Stimulated activated CD4-positive, alpha-beta T cell treated with anti-CD3 and anti-CD28 coated beads, Interleukin-1b, Interleukin-23, amount 100 ng/mL, for 24 hours (primary cell): Measurements from ENCODE around the gene IP6K1.
"Not testable (repeated sequence)": the region's sequence is repeated elsewhere in the genome, so short reads cannot be mapped to it uniquely, and the experiment has no call there.

Source experiments
- DNase-seq, 4 experiments: peaks; one replicate each; pipeline ENCODE4 v3.0.0-alpha.2; 2020; ENCODE audit warnings: low read depth in 4 of 4, low spot score in 1 of 4

Gene IP6K1

DNA sequence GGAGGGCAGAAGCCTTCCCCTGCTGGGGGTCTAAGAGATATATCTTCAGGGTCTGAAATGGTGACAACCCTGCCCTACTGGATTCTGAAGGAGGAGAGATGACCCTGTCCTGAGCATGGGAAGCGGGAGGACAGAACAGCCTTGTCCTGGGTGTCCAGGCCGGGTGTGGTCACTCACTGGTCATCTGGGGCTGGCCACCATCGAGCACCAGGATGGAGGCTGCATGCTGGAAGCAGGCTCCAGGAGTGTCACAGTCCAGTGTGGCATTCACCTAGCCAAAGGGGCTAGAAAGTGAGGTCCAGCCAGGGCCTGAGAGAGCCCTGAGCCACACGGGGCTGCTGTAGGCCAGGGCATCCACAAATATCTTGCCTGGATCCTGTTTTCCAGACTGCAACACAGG, 8.1 kb upstream of the IP6K1 start:
- no peak for DNase-seq

DNA sequence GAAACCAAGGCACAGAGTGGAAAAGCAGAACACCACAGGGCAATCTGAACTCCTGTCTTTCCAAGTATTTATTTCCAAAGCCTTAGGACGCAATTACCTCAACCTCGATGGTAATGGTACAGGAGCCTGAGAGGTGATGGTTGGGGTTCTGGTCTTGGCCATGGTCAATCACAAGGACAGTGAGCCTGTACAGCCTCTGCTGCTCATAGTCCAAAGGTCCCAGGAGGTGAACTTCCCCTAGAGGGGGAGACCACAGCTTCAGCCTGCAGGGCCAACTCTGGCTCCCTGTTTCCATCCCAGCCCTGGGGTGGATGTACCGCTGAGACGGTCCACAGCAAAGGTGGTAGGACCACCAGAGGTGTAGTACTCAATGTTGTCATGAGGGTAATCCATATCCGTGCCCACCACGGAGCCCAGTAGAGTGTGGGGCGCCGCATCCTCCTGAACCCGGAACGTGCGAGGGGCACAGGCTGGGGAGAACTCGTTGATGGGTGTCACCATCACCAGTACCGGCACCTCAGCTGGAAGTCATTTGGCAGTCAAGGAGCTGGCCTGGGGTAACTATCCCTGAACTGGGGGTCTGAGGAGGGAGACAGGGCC, 7.2 kb upstream of the IP6K1 start:
- no peak for DNase-seq

DNA sequence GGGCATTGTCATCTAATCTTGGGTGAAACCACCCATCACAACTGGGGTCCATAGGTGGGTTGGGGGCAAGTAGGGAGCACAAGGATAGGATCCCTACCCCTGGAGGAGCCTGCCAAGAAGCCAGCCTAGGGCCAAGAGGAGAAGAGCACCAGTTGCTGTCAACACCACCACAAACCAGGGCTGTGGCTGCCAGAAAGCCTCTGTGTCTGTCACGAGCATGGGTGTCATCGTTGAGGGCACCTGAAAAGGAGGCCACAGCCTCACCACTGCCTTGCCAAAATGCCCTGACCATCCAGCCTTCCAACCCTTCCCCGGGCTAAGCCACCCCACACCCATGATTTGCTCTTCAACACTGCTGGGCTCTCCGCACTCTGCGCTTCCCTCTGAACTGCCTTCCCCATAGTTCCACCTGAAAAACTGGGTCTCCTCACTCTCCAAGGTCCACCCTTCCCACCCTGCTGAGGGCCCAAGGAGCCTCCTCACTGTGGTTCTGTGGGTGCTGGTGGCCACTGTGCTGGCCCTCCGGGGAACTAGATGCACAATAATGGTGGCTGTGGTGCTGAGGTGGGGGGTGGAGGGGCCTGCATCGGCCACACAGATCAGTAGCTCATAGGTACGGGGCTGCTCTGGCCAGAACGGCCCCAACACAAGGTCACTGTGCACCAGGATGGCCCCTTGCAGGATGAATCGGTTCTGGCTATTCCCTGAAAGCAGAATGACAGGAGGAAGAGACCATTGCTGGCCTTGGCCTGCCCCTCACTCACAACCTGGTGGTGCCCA, 6.2 kb upstream of the IP6K1 start:
- DNase-seq, result no peak

DNA sequence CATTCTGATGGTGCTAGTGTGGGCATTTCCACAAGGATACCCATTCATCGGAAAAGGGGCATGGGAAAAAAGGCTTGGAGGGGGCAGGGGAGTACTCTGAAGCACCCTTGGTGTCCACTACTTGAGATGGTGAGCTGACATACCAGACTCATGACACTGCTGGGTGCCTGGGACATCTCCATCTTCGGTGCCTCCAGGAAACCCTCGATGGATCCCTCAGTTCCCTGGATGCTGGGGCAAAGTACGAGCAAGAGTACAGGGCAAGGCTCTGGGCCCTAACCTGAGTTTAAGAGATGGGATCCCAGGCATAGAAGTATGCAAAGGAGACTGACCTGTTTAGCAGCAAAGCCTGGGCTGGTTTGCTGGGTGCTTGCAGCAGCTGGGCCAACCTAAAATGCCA, 5.2 kb upstream of the IP6K1 start:
- DNase-seq, result no peak

DNA sequence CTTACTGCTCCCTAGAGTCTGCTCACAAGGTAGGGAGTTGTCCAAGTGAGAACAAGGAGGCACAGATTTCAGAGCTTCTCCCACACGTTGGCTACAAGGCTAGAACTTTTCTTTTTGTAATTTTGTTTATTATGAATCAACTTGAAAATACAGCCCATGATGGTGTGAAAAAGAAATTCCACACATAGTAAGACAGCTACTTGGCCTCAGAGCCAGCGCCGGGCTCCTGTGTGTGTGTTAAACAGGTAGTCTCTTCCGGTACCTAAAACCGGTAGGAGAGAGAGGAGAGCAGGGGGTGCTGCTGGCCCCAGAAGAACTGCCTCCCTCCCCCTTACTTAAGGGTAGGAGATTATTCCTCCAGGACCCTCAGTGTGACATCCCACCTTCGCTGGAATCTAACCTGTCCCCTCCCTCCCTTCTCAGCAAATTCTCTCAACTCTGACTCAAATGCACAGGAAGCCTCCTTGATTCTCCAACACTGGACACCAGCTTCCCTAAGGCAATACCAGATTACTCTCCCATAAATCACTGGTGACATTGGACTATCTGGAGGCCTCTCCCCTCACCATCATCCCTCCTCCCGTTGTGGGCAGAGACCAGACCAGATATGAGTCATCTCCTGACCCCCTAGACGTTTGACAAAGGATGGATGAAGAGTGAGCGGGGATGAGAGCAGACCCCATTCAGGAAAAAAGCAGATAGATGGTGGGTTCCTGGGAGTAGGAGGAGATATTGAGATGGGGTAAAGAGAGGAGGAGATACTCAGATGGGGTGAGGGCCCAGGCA, 4.5 kb upstream of the IP6K1 start:
- DNase-seq, result no peak

DNA sequence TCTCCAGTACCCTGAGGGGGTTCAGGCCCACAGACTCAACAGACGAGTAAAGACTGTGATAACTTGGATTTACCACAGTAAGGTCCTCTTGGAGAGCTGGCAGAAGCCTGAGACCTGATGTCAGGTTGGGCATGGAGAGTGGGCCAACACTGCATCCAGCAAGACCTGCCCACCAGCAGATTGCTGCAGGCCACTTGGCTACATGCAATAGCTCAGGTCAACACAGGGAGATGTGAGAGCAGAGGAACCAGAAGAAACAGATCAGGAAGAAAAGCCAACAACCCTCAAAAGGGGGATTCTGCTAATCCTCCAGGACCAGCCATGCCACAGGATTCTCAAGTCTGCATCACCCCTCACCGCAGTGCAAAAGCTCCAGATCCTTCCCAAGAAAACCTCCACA, 1.7 kb upstream of the IP6K1 start:
- DNase-seq, result no peak

- no peak for DNase-seq
These were observed 1.2 kb upstream of the IP6K1 start for GRCh38 chr3:49787536-49787935.

DNA sequence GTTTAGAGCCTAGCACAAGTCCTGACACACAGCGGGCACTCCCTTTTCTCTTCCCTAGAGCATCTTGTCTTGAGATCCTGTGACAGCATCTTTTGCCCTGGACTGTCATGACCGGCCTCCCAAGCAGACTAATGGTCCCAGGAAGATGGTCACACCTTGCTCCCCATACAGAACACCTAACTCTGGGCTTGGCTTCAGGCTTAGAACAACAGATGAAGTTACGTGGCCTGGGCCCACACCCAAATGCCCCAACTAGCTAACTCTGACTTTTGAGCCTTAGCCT, 781 bp upstream of the IP6K1 start:
- DNase-seq, result no peak

DNA sequence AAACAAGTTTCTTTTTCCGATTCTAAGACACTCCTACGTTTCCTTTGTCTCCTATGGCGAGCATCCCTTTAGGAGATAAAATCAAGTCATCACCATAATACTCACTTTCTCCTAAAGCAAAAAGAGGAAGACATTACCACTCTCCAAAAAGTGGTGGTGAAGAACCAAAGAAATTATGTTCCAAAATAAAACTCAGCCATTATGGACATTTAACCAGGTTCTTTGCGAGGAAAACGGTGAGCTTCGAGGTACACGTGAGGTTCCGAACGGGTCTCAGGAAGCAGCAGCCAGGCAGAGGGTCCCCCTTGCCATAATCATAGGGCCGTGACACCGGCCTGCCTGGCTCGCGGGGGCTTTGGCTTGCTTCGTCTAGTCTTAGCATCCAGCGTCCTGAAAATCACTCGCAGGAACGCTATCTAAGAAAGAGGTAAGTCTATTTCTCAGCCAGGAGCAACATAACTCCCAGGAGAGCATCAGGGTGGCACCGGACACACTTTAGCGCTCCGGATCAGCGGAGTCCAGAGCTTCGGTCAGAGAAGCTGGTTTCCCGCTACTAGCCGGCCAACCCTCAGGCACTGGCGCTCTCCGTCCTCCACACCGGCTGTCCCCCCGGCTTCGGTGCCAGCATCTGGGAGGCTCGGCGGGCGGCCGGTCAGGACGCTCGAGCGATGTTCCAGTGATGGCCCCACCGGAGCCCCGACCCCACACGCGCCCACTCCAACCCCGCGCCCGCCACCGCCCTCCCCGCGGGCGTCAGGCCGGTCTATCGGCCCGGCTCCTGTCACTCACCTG, 581 bp downstream of the IP6K1 start:
- DNase-seq, result no peak

DNA sequence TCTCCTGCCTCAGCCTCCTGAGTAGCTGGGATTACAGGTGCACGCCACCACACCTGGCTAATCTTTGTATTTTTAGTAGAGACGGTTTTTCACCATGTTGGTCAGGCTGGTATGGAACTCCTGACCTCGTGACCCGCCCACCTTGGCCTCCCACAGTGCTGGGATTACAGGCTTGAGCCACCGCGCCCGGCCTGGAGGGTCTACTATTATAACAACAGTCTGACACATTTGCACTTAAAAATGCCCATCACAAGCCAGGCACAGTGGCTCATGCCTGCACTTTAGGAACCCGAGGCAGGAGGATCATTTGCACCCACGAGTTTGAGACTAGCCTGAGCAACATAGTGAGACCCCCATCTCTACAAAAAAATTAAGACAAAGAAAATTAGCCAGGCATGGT, 4.1 kb downstream of the IP6K1 start:
- DNase-seq, result not testable (repeated sequence)

GRCh38 chr3:49781415-49782199, 4.7 kb downstream of the IP6K1 start:
- DNase-seq, result no peak

GRCh38 chr3:49780975-49781365, 5.4 kb downstream of the IP6K1 start:
- DNase-seq, result not testable (repeated sequence)

DNA sequence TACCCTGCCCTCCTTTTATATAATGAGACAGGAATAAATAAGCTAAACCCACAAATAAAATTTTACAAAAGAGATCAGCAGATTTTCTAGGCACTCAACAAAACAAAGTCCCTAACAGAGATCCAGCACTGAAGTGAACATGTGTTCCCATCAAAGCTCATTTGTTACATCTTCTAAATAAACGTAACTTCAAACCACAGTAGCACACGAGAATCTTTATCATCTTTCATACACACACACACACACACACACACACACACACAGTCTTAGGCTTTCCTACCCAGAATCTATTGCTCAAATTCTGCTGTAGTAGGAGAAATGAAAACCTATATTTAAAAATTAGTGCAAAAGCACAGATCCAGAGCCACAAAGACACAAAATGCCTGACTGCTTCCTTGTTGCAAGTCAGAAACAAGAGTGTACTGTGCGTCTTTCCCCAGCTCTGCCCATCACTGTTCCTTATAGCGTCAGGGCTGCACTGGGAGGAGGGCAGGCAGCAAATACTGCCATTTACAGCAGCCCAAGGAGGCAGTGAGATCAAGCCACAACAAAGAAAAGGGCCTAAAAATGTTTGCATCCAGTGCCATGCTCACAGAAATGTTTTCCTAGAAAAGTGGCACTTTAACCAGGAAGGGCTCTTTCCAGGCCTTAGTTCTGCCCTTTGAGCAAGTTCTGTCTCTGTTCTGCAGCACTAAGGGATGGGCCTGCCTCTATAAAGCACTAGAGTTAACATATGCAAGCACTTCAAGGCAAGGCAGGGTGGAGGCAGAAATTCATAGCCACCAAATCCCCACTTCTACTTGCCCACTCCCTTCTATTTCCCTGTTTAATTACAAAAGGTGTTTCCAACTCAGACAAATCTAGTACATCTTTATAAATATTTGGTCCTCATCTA, 6.0 kb downstream of the IP6K1 start:
- no peak for DNase-seq

DNA sequence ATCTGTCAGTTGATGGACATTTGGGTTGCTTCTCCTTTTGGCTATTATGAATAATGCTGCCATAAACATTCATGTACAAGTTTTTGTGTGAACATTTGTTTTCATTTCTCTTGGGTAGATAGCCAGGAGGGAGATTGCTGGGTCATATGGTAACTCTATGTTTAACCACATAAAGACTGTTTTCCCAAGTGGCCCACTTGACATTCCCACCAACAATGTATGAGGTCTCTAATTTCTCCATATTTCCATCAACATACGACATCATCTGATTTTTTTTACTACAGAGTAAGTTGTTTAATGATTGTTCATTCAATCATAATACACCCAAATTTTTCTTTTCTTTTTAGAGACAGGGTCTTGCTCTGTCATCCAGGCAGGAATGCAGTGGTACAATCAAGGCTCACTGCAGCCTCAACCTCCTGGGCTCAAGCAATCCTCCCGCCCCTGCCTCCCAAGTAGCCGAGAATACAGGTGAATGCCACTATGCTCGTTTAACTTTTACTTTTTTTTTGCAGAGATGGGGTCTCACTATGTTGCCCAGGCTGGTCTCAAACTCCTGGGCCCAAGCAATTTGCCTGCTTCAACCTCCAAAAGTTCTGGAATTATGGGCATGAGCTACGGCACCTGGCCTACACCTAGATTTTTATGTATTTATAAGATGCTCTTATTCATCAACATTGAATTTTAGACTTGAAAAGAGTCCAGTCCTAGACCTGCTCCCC, 6.8 kb downstream of the IP6K1 start:
- DNase-seq, result no peak

- not testable (repeated sequence) for DNase-seq
These were observed 10.2 kb downstream of the IP6K1 start for GRCh38 chr3:49776101-49776500.

GRCh38 chr3:49775538-49775937, 10.8 kb downstream of the IP6K1 start:
- no peak for DNase-seq

GRCh38 chr3:49772703-49773102, 13.6 kb downstream of the IP6K1 start:
- no peak for DNase-seq

DNA sequence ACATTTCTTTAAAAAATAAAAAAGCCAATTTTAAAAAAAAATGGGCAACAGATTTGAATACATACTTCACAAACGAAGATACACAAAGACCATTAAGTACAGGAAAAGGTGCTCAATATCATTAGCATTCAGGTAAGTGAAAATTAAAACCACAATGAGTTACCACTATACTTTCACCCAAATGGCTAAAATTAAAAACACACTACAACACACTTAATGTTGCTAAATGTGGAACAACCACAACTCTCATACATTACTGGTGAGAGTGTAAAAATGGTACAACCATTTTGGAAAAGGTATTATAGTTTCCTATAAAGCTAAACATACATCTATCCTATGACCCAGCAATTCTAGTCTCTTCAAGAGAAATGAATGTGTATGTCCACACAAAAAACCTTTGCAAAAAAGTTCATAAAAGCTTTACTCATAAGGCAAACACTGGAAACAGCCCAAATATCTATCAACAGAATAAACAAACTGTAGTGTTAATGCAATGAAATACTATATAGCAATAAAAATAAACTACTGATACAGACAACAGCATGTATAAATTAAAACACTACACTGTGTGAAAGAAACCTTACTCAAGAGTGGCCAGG, 14.9 kb downstream of the IP6K1 start:
- no peak for DNase-seq

DNA sequence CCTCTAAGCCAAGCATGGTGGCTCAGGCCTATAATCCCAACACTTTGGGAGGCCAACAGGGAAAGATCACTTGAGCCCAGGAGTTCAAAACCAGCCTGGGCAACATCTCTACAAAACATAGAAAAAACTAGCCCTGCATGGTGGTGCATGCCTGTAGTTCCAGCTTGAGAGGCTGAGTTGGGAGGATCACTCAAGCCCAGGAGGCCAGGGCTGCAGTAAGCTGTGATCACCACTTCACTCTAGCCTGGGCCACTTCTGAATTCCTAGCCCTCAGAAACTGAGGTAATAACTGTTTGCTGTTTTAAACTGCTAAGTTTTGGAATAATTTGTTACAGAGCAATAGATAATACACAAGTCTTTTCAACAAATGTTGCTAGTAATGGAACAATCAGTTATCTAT, 16.4 kb downstream of the IP6K1 start:
- no peak for DNase-seq
